GM12878 (cell line): Measurements from ENCODE around the gene GJA4.

Experiments
- BHLHE40 ChIP-seq, 2 experiments: fragments of 450-650 bp in 1 of 2; IDR thresholded peaks; 2 replicates each; pipeline ENCODE4 v1.6.1; 2011 to 2017; ENCODE audit warnings: low read depth in 2 of 2, borderline replicate concordance in 1 of 2, improper control_type of control experiment in 1 of 2, low read length in 1 of 2, mild to moderate bottlenecking in 1 of 2
- BMI1 ChIP-seq: fragments of 450-650 bp; IDR thresholded peaks from 2 replicates; pipeline ENCODE4 v1.6.1; 2016; ENCODE audit warnings: mild to moderate bottlenecking, moderate library complexity, borderline replicate concordance
- POLR2A ChIP-seq: IDR thresholded peaks from 2 replicates; pipeline ENCODE4 v1.6.1; 2011; ENCODE audit warnings: low read depth, mild to moderate bottlenecking, low read length
- RAD21 ChIP-seq: IDR thresholded peaks from 2 replicates; pipeline ENCODE4 v1.6.1; 2011; ENCODE audit warnings: mild to moderate bottlenecking, low read depth, low read length, moderate library complexity; ENCODE audit not compliant: insufficient read depth
- ZNF207 ChIP-seq: fragments of 450-650 bp; IDR thresholded peaks from 2 replicates; pipeline ENCODE4 v1.6.1; 2014; ENCODE audit warnings: antibody characterized with exemption, mild to moderate bottlenecking, borderline replicate concordance
- TF ChIP-seq, protein P1 (sequence below): IDR thresholded peaks from 2 replicates; pipeline ENCODE4 v1.6.1; 2011; ENCODE audit warnings: borderline replicate concordance, low read depth, mild to moderate bottlenecking, moderate library complexity, mixed read lengths, low read length; ENCODE audit not compliant: insufficient read depth; ENCODE audit errors: extremely low read length
- TF ChIP-seq, protein P2 (sequence below): IDR thresholded peaks from 2 replicates; pipeline ENCODE4 v1.6.1; 2012; ENCODE audit warnings: low read length, inconsistent platforms

DNA sequence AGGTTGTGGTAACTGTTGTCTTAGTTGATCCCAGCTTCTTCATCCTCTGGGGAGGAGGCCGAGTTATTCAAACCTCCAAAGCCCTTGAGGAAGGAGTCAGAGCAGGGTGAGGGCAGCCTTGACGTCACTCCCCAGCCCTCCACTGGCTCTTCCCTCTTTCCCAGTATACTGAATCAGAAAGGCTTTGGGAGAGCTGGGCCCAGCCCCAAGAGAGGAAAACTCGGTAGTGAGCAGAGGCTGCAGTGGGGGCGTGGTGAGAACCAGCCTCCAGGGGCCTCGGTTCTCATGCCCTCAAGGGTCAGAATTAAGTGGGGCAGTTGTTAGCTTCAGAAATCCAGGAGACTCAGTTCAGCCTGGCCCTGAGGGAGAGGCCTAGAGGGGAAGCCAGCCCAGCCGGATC, 1.8 kb upstream of the GJA4 start:
- TF ChIP-seq BMI1 (no peak), RAD21 (no peak), ZNF207 (no peak), BHLHE40 (IDR thresholded peaks at IDR 0.05; ENCODE audit: borderline replicate concordance in 1 of 2, low read depth in 2 of 2, low read length in 1 of 2) (no peak), POLR2A (no peak)
- TF ChIP-seq, protein P1, sequence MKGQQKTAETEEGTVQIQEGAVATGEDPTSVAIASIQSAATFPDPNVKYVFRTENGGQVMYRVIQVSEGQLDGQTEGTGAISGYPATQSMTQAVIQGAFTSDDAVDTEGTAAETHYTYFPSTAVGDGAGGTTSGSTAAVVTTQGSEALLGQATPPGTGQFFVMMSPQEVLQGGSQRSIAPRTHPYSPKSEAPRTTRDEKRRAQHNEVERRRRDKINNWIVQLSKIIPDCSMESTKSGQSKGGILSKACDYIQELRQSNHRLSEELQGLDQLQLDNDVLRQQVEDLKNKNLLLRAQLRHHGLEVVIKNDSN, result no peak
- TF ChIP-seq, protein P2, sequence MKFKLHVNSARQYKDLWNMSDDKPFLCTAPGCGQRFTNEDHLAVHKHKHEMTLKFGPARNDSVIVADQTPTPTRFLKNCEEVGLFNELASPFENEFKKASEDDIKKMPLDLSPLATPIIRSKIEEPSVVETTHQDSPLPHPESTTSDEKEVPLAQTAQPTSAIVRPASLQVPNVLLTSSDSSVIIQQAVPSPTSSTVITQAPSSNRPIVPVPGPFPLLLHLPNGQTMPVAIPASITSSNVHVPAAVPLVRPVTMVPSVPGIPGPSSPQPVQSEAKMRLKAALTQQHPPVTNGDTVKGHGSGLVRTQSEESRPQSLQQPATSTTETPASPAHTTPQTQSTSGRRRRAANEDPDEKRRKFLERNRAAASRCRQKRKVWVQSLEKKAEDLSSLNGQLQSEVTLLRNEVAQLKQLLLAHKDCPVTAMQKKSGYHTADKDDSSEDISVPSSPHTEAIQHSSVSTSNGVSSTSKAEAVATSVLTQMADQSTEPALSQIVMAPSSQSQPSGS, result no peak
